GM18861 (cell line): ENCODE data around the gene DCTN5.
A peak's percentile ranks its signal among the peaks of the same experiment; 100 is the strongest.
"Not testable (repeated sequence)": the region's sequence is repeated elsewhere in the genome, so short reads cannot be mapped to it uniquely, and the experiment has no call there.

Experiments used
- ATAC-seq: cut with Tn5 transposase; IDR thresholded peaks from one replicate; pipeline ENCODE4 v1.9.1; 2021; ENCODE audit not compliant: unreplicated experiment

DCTN5 gene

DNA sequence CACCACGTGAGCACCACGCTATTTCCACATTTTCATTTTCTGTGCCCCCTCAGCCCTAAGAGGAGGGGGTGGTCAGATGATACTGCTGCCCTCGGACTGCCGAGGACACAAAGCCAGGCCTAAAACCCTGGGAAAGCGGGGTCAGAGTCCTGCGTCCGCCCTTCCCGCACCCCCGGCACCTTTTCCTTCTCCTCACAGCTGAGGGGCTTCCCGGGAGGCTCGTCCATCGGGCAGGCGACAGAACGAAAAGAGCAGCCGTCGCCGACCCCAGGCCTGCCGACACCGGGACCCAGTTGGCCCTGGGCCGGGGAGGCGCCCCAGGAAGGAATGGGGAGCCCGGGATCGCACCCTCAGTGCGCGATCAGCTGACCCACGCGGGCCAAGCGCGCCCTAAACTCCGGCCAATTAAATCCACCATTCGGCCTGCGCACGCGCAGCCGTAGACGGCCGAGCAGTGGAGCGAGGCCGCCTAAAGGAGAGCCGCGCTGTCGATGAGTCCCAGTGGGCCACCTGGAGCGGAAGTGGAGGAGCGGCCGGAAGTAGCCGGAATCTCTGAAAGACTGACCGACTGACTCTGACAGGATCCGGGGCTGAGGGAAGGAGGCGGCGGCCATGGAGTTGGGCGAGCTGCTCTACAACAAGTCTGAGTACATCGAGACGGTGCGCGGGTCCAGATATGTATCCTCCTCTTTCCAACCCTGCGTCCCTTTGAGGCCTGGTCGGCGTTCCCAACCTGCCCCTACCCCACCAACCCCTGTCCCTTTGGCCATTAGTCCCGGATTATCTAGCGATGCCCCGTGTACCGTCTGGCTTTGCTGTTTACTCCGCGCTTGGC, at the start of gene DCTN5, which contains the start of gene PALB2:
DCTN5 (plus strand) TSS at position 536 of the 835 bp plus-strand sequence; CDS start at position 613, 77 bp downstream.
PALB2 (minus strand) TSS at position 380 of the 835 bp plus-strand sequence; CDS start at position 227, 153 bp downstream.
- ATAC-seq = peak; percentile 98

DNA sequence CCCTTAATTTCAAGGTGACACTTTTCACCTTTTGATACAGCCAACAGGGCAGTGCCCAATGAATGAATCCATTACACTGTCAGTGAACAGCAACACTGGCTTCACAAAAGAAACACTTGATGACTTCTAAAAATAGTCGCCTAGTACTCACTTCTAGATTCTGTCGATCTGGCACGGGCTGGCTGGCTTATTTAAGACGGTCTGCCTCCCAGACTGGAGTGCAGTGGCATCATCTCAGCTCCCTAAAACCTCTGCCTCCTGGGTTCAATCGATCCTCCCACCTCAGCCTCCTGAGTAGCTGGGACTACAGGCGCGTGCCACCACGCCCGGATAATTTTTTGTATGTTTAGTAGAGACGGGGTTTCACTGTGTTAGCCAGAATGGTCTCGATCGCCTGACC, 47.1 kb upstream of the DCTN5 start:
- no peak for ATAC-seq

DNA sequence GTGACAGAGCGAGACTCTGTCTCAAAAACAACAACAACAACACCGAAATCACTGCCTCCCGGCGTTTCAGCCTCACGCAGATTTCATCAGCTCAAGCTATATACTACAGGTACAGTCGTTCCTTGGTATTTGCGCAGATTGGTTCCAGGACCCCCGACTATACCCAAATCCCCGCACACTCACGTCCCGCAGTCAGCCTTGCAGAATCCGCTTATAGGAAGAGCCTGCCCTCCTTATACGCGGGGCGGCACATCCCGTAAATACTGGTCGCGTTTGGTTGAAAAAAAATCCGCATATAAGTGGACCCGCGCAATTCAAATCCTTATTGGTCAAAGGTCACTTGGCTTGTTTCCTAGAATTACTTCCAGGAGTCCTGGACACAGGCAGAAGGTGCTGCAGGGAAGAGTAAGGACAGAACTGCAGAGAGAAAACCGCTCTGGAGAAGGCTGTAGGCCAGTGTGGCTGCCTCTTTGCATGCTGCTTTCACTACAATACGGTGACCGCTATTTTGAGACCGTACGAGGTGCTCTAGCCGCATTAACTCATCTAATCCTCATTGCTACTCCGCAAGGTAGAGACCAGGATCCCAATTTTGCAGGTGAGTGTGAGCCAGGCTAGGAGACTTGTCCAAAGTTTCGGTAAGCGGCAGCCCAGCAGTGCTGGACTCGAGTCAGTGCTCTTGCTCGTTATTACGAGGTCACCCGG, 45.9 kb upstream of the DCTN5 start:
- peak; percentile 2 for ATAC-seq

DNA sequence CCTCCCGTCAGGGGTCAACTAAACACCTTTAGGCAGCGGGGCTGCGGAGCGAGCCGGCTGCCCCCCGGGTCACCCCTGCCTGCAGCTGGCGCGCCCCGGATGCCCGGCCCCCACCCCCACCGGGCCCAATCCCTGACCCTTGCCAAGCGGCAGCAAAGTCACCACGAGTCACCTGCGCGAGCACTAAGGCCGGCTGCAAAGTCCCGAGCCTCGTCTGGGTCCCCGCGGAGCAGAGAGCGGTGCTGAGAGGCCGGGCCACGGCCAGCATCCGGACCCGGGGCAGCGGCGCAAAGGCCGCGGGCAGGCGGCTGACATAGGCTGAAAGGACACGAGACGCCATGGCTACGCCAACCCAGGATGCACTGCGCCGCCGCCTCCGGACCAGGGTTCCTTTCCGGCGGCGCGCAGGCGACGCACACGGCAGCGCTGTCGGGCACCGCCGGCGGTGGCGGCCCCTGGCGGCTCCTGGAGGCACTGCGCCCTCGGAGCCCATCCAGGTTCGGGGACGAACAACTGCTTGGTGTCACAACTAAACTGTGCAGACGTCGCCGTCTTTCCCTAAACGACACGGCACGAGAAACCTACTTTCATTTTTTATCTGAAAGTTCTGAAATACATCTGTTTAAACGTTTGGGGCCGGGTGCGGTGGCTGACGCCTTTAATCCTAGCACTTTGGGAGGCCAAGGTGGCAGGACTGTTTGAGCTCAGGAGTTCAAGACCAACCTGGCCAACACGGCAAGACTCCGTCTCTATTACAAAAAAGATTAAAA, 45.1 kb upstream of the DCTN5 start, which contains the start of gene NDUFAB1:
NDUFAB1 (minus strand) TSS at position 366 of the 770 bp plus-strand sequence; CDS start at position 340, 26 bp downstream.
- ATAC-seq = peak; percentile 84

GRCh38 chr16:23597003-23597756, 44.1 kb upstream of the DCTN5 start:
- peak; percentile 38 for ATAC-seq

DNA sequence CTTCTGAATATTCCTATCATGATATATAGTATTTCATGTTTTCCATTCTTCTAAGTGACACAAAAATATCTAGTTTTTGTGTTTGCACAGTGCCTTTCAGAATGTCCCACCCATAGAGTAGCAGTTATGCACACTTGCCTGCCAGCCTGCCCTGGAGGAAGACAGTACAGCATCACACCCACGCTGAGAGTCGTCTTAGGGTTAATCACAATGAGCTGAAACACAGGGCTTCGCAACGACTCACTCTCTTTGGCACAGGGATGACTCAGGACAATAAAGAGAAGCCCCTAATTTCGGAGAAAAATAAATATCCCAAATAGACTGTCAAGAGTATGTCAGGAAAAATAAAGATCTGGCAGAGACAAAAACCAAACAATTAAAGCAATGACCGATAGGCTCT, 33.5 kb upstream of the DCTN5 start:
- ATAC-seq = no peak

DNA sequence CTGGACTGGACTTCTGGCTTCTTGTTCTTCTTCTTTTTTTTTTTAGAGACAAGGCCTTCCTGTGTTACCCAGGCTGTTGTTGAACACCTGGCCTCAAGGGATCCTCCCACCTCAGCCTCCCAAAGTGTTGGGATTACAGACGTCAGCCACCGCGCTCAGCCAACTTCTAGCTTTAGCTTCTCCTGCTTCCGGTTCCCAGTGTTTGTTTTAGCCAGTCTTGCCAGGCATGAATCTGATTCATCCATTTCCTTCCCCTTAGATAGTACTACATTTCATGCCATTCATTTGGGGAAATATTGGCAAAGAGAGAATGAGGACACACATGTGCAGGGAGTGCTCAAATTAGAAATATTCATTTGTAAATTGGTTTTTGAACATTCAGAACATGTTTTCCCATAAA, 33.1 kb upstream of the DCTN5 start:
- ATAC-seq = no peak

GRCh38 chr16:23609929-23610328, 31.3 kb upstream of the DCTN5 start:
- ATAC-seq = no peak

- not testable (repeated sequence) for ATAC-seq
These were observed 30.4 kb upstream of the DCTN5 start for GRCh38 chr16:23610905-23611304.

GRCh38 chr16:23611936-23612335, 29.3 kb upstream of the DCTN5 start:
- no peak for ATAC-seq

GRCh38 chr16:23615805-23616204, 25.5 kb upstream of the DCTN5 start:
- ATAC-seq = no peak

DNA sequence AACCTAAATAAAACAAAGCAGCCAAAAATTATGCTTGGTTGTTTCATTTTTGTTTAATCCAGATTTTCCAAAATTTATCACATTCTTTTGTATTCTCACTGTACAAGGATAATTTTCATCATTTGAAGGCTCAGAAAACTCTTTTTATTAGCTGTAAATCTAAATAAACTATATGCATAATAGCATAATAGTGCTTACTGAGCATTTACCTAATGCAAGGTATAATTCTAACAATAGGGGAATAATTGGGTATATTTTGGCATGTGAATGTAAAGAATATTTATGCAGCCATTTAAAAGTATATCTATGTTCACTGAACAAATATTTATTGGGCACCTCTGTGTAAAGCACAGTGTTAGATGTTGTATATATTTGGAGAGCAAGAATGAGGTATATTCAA, 17.2 kb upstream of the DCTN5 start:
- no peak for ATAC-seq

DNA sequence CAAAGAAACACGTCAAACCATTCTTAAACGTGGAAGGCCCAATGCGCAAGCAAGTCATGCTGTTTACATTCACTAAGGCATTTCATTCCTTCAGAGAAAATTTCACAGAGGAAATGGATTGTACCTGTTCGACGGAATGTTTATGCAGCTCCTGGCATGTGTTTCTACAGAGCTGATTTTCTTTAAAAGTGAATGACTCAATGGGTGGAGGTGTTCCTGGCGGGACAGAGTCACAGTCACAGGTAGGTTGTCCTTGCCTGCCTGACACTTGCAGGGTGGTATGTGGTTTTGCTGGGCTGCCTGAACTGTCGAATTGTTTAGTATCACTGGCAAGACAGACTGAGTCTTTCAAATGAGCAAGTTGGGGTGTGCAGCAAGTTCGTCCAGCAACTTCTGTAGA, 11.8 kb upstream of the DCTN5 start:
- ATAC-seq = no peak

DNA sequence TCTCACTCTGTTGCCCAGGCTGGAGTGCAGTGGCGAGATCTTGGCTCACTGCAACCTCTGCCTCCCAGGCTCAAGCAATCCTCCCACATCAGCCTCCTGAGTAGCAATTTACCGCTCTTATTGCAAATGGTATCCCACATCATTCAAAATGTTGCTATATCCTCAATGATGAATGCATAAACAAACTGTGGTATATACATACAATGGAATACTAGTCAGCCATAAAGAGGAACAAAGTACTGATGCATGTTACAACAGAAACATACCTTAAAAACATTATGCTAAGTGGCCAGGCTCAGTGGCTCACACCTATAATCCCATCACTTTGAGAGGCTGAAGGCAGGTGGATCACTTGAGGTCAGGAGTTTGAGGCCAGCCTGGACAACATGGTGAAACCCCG, 9.4 kb upstream of the DCTN5 start:
- not testable (repeated sequence) for ATAC-seq

DNA sequence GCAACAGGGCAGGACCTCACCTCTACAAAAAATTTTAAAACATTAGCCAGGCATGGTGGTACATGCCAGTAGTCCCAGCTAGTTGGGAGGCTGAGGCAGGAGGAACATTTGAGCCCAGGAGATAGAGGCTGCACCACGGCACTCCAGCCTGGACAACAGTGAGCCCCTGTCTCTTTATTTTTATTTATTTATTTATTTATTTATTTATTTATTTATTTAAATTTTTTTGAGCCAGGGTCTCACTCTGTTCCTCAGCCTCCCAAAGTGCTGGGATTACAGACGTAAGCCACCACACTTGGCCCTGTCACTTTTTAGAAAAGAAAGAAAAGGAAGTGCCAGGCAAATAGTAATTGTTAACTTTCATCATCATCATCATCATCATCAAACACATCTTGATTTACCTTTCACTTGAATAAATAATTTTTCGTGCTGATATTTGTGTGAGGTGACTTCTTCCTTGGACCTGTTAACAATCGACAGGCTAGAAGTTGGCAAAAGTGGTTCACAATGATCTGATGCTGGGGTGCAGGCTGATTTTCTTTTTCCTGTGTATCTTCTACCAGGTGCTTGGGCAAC, 6.7 kb upstream of the DCTN5 start:
- no peak for ATAC-seq

DNA sequence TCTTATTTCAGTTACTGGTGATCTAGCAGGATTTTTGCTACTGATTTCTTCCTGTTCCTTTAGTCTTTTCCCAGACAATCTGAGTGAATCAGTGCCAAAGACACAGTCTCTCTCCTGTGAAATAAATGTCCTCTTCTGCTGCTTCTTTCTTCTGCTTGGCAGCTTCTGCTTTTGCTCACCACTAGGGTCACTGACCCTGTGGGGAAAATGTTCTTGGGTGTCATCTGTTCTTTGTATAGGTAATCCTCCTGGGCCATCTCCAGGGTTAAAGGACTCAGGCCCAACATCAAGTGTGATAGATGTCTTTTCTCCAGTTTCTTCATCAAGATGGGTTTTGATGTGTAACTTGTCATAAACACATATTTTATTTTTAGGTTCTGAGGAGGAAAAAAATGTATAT, 5.3 kb upstream of the DCTN5 start:
- no peak for ATAC-seq

DNA sequence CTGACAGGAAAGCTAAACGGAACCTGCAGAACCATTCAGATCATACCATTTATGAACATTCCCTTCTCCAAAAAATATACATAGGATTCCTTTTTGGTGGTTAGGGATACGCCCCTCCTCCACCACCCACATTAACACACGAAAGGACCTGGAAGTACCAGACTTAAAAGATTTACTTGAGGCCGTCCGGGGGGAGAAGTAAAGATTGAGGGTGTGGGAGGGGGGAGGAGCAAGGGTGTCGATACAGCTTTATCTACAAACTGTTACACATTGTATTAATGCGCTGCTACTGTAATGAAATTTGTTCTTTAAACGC, 693 bp upstream of the DCTN5 start:
- ATAC-seq = no peak

- ATAC-seq = no peak
These were observed 1.0 kb downstream of the DCTN5 start for GRCh38 chr16:23642246-23642774.

DNA sequence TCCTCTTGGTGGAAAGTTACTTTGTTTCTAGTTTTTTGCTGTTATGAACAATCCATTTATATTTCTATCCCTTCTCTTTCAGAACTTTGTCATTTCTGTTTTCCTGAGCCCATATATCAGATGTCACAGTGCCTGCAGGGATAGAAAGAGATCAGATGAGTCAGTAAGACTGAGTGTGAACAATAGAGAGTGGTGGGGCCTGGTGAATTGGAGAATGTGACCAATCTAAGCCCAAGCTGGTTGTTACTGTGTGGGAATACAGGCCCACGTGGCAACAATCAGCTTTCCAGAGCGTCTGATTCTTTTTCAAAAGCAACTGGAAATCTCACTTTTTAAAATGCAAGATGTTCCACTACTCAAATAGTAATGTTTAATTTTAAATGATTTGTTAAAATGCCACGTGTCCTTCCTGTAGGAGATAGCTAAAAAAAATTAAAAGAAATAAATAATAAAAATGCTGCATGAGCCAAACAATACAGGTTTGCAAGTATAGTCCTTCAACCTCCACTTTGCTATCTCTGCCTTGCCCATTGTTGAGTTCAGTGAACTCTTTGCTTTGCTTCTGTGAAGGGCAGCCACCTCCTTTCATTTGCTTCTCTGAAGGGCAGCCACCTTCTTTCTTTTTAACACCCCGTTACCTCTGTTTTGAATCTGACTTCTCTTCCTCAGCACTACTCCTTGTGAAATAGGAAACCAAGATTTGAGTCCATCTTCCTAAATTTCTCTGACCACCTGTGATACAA, 9.6 kb downstream of the DCTN5 start:
- ATAC-seq = no peak
